GM19455 (cell line): ENCODE measurements around the gene OBSCN.

ENCODE experiments used
- ATAC-seq: cut with Tn5 transposase; IDR thresholded peaks from one replicate; pipeline ENCODE4 v1.9.1; 2021; ENCODE audit not compliant: unreplicated experiment

The OBSCN gene

DNA sequence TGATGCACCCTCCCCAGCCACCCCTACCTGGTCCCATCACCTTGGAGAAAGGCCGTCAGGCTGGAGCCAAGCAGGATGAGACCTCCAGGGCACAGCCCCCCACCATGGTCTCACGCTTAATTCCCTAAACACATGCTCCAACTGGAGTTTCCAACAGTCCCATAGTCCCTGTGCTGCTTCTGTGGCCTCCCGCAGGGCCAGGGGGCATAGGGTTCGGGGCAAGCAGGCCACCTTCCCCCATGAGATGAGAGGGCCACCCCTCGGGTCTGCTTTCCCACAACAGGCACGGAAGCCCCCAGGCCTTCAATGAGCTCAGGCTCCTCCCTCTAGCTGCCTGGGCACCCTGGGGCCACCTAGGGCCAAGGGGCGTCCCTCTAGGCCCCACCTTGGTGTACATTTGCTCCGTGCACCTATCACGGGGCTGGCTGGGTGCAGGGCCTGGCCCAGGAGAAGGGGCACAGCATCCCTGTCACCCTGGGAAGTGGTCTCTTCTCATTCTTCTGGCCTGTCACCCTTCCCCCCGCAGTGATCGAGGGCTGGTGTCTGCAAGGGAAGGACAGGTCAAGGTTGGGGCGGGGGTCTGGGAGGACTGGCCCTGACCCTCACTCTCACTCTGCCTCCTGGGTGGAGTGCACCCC, 156.3 kb downstream of the OBSCN start:
- ATAC-seq = no peak

DNA sequence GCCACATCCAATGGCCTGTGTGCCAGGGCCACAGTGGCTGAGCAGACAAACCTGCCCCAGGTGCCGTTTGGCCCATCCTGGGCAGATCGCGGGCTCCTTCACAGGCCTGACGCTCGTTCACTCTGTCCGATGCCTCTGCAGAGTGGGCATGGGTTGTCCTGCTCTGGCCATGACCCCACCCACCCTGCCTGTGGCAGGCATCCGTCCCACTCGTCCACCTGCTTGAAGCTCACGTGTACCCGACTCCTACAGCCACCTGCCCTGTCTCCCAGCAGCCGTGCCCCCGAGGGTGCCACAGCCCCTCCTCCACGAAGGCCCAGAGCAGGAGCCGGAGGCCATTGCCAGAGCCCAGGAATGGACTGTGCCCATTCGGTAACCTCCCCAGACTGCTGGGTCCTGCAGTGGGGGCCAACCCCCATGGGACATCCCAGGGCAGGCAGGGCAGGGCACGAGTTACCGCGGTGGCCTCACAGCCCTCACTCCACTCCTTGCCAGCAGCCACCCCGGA, 156.9 kb downstream of the OBSCN start:
- ATAC-seq = no peak

DNA sequence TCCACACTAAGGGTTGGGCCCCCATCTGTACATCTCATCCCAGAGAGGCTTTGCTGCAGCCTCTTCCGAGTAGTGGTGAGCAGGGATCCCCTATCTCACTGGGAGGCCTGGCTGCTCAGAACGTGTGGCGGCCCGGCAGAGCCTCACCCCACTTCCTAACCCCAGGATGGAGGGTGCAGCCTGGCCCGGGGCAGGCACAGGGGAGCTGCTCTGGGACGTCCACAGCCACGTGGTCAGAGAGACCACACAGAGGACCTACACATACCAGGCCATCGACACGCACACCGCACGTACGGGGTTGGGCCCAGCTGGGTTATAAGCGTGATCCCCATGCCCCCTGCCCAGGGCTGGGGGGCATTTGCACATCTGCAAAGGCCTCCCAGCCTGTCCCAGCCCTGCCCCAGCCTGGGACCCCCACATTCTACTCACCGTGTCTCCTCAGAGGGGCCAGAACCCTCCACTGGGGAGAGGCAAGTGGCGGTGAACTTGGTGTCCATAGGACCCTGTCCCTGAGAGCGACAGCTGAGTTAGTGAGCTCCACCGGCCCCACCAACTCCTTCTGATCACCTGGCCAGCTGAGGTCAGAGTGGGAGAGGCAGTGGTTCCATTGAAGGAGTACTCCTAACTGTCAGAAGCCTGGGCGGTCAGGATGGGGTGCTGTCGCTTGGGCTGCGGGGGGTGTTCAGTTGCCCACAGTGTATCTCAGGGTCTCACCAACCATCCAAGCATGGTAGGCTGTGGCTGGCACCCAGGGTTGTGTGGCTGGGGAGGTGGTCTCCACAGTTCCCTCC, 157.6 kb downstream of the OBSCN start:
- ATAC-seq = no peak

DNA sequence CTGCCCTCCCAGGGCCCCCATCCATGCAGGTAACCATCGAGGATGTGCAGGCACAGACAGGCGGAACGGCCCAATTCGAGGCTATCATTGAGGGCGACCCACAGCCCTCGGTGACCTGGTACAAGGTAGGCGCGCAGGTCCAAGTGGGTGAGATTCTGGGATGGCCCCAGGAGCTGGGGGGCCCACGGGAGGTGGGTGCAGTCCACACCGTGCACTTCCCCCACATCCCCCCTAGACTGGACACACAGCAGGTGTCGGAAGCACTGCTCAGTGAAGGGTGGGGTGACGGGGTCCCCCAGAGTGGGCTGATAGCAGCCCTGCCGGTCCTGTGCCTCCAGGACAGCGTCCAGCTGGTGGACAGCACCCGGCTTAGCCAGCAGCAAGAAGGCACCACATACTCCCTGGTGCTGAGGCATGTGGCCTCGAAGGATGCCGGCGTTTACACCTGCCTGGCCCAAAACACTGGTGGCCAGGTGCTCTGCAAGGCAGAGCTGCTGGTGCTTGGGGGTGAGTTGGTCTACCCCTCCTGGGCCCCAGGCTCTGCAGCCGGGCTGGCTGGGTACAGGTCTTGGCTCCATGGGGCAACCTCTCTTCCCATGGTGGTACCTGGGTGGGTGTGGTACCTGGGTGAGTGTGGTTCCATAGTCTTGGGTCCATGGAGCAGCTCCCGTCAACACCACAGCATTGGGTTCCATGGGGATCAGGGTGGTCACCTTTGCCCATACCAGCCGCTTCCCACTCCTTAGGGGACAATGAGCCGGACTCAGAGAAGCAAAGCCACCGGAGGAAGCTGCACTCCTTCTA, 158.4 kb downstream of the OBSCN start:
- ATAC-seq = no peak

DNA sequence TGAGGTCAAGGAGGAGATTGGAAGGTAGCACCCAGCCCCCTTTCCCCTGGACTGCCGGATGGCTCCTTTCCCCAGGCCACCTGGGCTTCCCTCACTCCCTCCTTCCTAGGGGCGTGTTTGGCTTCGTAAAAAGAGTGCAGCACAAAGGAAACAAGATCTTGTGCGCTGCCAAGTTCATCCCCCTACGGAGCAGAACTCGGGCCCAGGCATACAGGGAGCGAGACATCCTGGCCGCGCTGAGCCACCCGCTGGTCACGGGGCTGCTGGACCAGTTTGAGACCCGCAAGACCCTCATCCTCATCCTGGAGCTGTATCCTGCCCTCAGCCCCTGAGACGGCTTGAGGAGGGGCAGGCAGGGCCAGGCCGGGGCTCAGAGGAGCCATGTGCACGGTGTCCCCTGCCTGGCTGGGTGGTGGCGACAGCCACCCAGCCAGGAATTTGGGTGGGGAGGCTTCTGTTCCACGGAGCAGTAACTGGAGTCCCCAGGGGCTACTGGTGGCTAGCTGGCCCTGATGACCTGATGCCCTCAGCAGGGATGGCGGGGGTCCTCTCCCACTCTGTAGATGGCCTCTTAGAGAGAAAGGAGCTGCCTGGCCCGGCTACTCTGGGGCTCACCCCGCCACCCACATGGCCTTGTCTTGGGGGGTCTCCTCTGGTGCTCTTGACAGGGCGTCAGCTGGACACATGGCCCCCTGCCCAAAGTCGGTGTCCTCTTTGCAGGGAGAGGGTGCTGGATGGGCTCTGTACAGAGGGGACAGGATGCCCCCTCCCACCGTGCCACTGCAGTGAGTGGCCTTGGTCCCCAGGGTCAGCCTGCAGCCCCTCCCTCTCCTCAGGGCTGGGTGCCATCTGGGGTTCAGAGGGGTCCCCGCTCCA, 159.3 kb downstream of the OBSCN start:
- ATAC-seq = no peak

DNA sequence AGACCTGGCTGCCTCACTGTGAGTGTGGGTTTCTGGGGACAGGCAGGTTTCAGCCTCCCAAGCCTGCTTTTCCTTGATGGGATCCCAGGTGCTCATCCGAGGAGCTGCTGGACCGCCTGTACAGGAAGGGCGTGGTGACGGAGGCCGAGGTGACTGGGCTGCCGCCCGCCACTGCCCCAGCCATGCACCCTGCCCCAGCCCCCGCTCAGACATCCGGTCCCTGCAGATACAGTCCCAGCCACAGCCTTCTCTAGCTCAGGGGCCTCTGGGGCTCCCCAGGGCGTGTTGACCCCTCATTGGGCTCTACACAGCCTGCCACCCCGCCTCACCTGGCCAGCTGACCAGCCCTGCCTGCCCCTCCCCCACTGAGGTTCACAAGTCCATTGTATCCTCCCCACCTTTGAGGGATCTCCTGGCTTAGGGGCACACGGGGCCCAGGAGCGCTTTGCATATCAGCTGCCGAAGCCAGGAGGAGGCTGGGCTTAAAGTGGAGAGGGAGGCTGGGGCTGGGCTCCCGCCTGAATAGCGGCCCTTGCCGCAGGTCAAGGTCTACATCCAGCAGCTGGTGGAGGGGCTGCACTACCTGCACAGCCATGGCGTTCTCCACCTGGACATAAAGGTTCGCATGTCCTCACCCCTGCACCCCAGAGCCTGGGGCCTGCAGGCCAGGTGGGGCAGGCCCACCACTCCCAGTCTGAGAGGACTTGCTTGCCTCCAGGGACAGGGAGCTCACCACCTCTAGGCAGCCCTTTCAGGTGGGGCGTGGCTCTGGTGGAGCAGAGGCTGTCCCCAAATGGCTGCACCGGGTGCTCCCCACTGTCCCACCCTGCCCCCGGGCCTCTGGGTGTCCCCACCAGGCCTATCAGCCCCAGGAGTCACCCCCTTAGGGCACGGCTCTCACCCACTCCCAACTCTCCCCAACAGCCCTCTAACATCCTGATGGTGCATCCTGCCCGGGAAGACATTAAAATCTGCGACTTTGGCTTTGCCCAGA, 160.3 kb downstream of the OBSCN start:
- no peak for ATAC-seq

DNA sequence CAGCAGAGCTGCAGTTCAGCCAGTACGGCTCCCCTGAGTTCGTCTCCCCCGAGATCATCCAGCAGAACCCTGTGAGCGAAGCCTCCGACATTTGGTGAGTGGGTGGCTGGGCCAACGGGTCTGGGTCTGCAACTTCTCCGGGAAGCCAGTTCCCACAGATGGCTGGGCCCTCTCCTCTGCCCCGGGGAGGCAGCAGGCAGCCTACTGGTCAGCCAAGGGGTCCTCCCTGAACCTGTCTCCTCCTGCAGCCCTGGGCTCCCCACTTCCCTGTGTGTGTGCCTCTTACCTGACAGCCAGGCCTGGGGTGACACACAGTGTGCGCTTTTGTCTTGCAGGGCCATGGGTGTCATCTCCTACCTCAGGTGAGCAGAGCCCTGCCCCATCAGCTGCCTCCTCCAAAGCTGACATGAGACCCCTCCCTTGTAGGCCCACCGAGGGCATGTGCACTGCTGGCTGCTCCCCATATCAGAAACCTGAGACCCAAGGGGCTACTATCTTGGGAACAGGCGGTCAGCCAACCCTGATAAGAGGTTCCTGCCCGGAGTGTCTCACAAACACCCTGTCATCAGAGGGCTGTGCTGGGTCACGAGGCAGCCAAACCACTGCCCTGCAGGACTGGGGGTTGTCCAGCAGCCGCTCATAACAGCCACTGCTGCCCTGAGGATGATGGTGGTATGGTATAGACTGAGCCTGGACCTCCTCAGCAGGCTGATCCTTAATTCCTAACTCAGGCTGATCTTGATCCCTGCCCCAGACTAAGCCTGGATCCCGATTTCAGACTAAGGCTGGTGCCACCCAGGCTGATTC, 161.2 kb downstream of the OBSCN start:
- no peak for ATAC-seq

DNA sequence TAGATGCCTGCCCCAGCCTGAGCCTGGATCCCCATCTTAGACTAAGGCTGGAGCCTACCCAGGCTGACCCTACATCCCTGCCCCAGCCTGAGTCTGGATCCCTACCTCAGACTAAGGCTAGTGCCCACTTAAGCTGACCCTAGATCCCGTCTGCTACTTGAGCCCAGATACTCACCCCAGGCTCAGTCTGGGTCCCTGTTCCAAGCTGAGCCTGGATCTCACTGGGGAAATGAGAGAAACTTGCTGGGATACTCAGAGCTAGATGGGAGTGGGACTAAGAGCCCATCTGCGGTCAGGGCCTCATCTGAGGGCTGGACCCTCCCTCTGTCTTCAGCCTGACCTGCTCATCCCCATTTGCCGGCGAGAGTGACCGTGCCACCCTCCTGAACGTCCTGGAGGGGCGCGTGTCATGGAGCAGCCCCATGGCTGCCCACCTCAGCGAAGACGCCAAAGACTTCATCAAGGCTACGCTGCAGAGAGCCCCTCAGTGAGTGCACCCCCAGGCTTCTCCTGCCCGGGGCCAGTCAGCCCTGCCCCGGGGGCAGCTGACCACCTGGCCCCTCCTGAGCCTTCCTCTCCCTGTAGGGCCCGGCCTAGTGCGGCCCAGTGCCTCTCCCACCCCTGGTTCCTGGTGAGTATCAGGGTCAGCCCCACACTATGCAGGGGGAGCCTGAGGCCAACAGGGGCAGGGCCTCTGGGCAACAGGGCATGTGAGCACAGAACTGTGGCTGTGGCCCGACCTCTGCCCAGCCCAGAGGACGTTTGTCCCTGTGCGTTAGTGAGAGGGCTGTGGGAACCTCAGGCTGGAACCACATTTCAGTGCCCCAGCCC, 162.0 kb downstream of the OBSCN start:
- ATAC-seq = no peak

DNA sequence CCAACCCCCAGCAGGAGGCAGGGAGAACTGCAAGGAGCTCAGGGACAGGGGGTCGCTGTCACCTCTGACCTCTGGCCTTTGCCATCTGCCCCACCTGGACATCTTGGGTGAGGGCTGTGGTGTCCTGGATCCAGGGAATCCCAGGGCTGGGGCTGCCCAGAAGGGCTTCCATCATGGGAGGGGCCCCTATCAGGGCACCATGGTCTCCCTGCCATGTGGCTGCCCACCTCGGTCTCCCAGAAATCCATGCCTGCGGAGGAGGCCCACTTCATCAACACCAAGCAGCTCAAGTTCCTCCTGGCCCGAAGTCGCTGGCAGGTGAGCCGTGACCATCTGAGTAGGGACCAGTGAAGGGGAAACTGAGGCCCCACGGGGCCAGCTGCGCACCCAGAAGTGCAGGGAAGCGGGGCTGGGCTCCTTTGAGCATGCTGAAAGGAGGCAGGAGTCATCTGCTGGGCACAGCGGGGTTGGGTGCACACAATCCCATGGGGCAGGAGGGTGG, 162.6 kb downstream of the OBSCN start:
- no peak for ATAC-seq

DNA sequence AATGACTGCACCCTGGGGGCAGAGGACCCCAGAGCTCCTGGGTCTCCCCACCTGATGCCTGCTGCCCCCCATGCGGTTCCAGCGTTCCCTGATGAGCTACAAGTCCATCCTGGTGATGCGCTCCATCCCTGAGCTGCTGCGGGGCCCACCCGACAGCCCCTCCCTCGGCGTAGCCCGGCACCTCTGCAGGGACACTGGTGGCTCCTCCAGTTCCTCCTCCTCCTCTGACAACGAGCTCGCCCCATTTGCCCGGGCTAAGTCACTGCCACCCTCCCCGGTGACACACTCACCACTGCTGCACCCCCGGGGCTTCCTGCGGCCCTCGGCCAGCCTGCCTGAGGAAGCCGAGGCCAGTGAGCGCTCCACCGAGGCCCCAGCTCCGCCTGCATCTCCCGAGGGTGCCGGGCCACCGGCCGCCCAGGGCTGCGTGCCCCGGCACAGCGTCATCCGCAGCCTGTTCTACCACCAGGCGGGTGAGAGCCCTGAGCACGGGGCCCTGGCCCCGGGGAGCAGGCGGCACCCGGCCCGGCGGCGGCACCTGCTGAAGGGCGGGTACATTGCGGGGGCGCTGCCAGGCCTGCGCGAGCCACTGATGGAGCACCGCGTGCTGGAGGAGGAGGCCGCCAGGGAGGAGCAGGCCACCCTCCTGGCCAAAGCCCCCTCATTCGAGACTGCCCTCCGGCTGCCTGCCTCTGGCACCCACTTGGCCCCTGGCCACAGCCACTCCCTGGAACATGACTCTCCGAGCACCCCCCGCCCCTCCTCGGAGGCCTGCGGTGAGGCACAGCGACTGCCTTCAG, 163.3 kb downstream of the OBSCN start:
- no peak for ATAC-seq

DNA sequence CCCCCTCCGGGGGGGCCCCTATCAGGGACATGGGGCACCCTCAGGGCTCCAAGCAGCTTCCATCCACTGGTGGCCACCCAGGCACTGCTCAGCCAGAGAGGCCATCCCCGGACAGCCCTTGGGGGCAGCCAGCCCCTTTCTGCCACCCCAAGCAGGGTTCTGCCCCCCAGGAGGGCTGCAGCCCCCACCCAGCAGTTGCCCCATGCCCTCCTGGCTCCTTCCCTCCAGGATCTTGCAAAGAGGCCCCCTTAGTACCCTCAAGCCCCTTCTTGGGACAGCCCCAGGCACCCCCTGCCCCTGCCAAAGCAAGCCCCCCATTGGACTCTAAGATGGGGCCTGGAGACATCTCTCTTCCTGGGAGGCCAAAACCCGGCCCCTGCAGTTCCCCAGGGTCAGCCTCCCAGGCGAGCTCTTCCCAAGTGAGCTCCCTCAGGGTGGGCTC, 163.9 kb downstream of the OBSCN start:
- no peak for ATAC-seq

DNA sequence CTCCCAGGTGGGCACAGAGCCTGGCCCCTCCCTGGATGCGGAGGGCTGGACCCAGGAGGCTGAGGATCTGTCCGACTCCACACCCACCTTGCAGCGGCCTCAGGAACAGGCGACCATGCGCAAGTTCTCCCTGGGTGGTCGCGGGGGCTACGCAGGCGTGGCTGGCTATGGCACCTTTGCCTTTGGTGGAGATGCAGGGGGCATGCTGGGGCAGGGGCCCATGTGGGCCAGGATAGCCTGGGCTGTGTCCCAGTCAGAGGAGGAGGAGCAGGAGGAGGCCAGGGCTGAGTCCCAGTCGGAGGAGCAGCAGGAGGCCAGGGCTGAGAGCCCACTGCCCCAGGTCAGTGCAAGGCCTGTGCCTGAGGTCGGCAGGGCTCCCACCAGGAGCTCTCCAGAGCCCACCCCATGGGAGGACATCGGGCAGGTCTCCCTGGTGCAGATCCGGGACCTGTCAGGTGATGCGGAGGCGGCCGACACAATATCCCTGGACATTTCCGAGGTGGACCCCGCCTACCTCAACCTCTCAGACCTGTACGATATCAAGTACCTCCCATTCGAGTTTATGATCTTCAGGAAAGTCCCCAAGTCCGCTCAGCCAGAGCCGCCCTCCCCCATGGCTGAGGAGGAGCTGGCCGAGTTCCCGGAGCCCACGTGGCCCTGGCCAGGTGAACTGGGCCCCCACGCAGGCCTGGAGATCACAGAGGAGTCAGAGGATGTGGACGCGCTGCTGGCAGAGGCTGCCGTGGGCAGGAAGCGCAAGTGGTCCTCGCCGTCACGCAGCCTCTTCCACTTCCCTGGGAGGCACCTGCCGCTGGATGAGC, 164.5 kb downstream of the OBSCN start:
- no peak for ATAC-seq

DNA sequence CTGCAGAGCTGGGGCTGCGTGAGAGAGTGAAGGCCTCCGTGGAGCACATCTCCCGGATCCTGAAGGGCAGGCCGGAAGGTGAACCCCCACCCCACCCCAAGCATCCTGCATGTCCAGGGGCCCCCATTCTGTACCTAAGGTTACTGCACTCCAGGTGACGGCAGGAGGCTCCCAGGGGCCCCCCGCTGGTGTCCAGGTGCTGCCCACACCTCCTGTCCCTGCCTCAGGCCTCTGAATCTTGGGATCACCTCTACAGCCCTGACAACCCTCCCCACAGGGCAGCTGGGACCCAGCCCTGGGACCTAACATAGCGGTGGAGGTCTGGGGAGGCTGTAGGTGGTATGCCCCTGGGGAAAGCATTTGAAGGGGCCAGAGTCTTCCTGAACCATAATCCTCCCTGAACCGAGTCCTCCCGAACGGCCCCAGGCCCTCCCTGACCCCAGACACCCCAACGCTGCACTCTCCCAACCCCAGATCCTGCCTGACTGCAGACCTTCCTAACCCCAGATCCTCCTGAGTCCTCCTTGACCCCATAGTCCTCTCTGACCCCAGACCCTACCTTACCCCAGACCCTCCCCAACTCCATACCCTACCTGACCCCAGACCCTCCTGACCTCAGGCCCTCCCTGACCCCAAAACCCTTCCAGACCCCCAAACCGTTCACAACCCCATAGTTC, 165.3 kb downstream of the OBSCN start:
- no peak for ATAC-seq

DNA sequence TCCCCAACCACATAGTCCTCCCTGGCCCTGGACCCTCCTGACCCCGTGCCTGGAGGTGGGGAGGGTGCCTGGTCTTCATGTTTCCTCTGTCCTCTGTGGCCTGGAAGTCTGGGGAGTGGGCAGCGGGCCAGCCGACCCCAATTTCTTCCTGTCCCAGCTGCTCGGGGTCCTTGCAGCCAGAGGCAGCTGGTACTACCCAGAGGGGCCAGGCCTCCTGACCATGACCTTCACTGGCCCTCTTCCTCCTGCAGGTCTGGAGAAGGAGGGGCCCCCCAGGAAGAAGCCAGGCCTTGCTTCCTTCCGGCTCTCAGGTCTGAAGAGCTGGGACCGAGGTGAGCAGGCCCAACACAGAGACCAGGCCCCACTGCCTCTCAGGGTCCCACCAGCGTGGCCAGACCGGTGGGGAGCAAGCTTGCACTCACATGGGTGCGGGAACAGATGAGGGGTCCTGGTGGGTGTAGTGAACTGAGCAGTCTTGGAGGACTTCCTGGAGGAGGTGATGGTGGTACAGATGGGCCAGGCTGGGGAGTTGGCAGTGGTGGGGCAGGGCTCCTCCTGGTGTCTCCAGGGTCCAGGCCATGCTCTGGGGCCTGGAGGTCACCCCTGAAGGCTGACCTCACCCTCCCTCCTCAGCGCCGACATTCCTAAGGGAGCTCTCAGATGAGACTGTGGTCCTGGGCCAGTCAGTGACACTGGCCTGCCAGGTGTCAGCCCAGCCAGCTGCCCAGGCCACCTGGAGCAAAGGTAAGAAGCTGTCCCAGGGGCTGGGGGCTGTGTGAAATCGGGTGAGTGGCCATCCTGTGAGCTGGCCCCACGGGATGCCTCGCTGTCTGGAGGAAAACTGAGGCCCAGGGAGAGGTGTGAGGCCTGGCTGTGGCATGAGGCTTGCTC, 166.1 kb downstream of the OBSCN start:
- no peak for ATAC-seq
